Measurements from ENCODE around the gene RAB4A. TPM values are rescaled to one million over a fixed set of nuclear protein-coding genes. Genes with fewer than 3 reads are reported as not detected.

Gene RAB4A
- total RNA-seq, 2 donors from 2014 or later, result 80.9 to 103 TPM

GRCh38 chr1:229238231-229238630 is 32.7 kb upstream of the RAB4A start:
- Histone ChIP-seq H3K4me1 (no peaks in the 10 kb centered on the region), H3K4me3 (no peak overlapping the region), H3K27ac (no peak overlapping the region), H3K9me3 (no peaks in the 10 kb centered on the region), H3K9ac (ENCODE audit: low read depth in 2 of 2, low read length in 2 of 2) (no peak overlapping the region), H3K36me3 (no peaks in the 10 kb centered on the region), H3K27me3 (no peaks in the 10 kb centered on the region)
- intact Hi-C loops (cut with DNase I), result no loop called here
- DNase-seq, result no peak
- TF ChIP-seq CTCF (IDR thresholded peaks at IDR 0.05), result no peak

- no peak for TF ChIP-seq CTCF (IDR thresholded peaks at IDR 0.05)
- intact Hi-C loops (cut with DNase I), result no loop called here
- Histone ChIP-seq H3K36me3 (no peaks in the 10 kb centered on the region), H3K9me3 (no peaks in the 10 kb centered on the region), H3K4me1 (no peaks in the 10 kb centered on the region), H3K4me3 (no peak overlapping the region), H3K9ac (ENCODE audit: low read depth in 2 of 2, low read length in 2 of 2) (no peak overlapping the region), H3K27me3 (no peaks in the 10 kb centered on the region), H3K27ac (no peak overlapping the region)
- no peak for DNase-seq
Observed at GRCh38 chr1:229238674-229239415, 32.1 kb upstream of the RAB4A start.

- intact Hi-C loops (cut with DNase I), result no loop called here
- no peaks in the 10 kb centered on the region for H3K9me3 ChIP-seq
Observed at GRCh38 chr1:229240532-229240931, 30.4 kb upstream of the RAB4A start.

GRCh38 chr1:229241390-229241789 is 29.5 kb upstream of the RAB4A start:
- no peaks in the 10 kb centered on the region for H3K27me3 ChIP-seq
- H3K4me3 ChIP-seq, result no peak overlapping the region
- no peak for DNase-seq
- no peak overlapping the region for H3K9ac ChIP-seq (ENCODE audit: low read depth in 2 of 2, low read length in 2 of 2)
- H3K36me3 ChIP-seq, result no peaks in the 10 kb centered on the region
- TF ChIP-seq CTCF (IDR thresholded peaks at IDR 0.05), result no peak
- no peaks in the 10 kb centered on the region for H3K4me1 ChIP-seq
- H3K27ac ChIP-seq, result no peak overlapping the region
- no peaks in the 10 kb centered on the region for H3K9me3 ChIP-seq
- intact Hi-C loops (cut with DNase I), result no loop called here

More at GRCh38 chr1:229240532-229240931, 30.4 kb upstream of the RAB4A start:
- H3K27me3 ChIP-seq, result no peaks in the 10 kb centered on the region
- no peaks in the 10 kb centered on the region for H3K36me3 ChIP-seq
- no peak for DNase-seq
- no peak overlapping the region for H3K9ac ChIP-seq (ENCODE audit: low read depth in 2 of 2, low read length in 2 of 2)
- no peaks in the 10 kb centered on the region for H3K4me1 ChIP-seq
- H3K27ac ChIP-seq, result no peak overlapping the region
- no peak overlapping the region for H3K4me3 ChIP-seq
- no peak for TF ChIP-seq CTCF (IDR thresholded peaks at IDR 0.05)

GRCh38 chr1:229243638-229244037 is 27.3 kb upstream of the RAB4A start:
- H3K36me3 ChIP-seq, result no peaks in the 10 kb centered on the region
- no peak for DNase-seq
- no peaks in the 10 kb centered on the region for H3K27me3 ChIP-seq
- H3K4me1 ChIP-seq, result no peaks in the 10 kb centered on the region
- no peak overlapping the region for H3K4me3 ChIP-seq
- intact Hi-C loops (cut with DNase I), result no loop called here
- no peak for TF ChIP-seq CTCF (IDR thresholded peaks at IDR 0.05)
- no peak overlapping the region for H3K9ac ChIP-seq (ENCODE audit: low read depth in 2 of 2, low read length in 2 of 2)
- no peak overlapping the region for H3K27ac ChIP-seq
- H3K9me3 ChIP-seq, result no peaks in the 10 kb centered on the region
